Heart left ventricle (tissue), 16 donors: ENCODE measurements around the gene DPYSL5. TPM values are rescaled to one million over a fixed set of nuclear protein-coding genes. Genes with fewer than 3 reads are reported as not detected.

Experiments used
- ATAC-seq, 4 donors: fragments of 200-7000 bp; cut with Tn5 transposase; one replicate each; pipeline ENCODE4 v1.9.1; 2020 to 2022; ENCODE audit warnings: moderate library complexity in 4 of 4, mild to moderate bottlenecking in 3 of 4, moderate number of reproducible peaks in 1 of 4
- DNase-seq, 5 donors: peaks; one replicate each; pipeline ENCODE4 v3.0.0-alpha.2; 2020
- H3K27ac ChIP-seq, 12 donors: fragments of 200-600 bp; sonication (generic) in 4 of 12; one replicate each; pipeline versions ENCODE4 v1.5.0 to v1.8.0; 2016 to 2022; ENCODE audit warnings: mild to moderate bottlenecking in 2 of 12
- H3K27me3 ChIP-seq, 9 donors: fragments of 200-600 bp; sonication (generic) in 2 of 9; one replicate each; pipeline versions ENCODE4 v1.5.1 to v1.8.0; 2016 to 2022; ENCODE audit warnings: mild to moderate bottlenecking in 3 of 9
- H3K36me3 ChIP-seq, 9 donors: fragments of 200-600 bp; sonication (generic) in 2 of 9; one replicate each; pipeline versions ENCODE4 v1.5.0 to v1.8.0; 2018 to 2022; ENCODE audit warnings: mild to moderate bottlenecking in 2 of 9
- H3K4me1 ChIP-seq, 12 donors: fragments of 200-600 bp; sonication (generic) in 4 of 12; one replicate each; pipeline versions ENCODE4 v1.5.0 to v1.8.0; 2016 to 2022; ENCODE audit warnings: mild to moderate bottlenecking in 3 of 12
- H3K4me3 ChIP-seq, 12 donors: fragments of 200-600 bp; sonication (generic) in 4 of 12; one replicate each; pipeline versions ENCODE4 v1.5.0 to v1.8.0; 2017 to 2022; ENCODE audit warnings: mild to moderate bottlenecking in 9 of 12, moderate library complexity in 4 of 12
- H3K9me3 ChIP-seq, 12 donors: fragments of 200-600 bp; sonication (generic) in 4 of 12; one replicate each; pipeline versions ENCODE4 v1.5.0 to v1.8.0; 2016 to 2022; ENCODE audit warnings: mild to moderate bottlenecking in 1 of 12
- POLR2A ChIP-seq, 2 donors: fragments of 450-650 bp; IDR thresholded peaks; one replicate each; pipeline ENCODE4 v1.6.1; 2017; ENCODE audit warnings: antibody characterized with exemption in 2 of 2, mild to moderate bottlenecking in 2 of 2, moderate library complexity in 2 of 2
- WGBS, 4 donors: extraction: QIAGEN DNeasy Blood & Tissue Kit in 2 of 4; methylation state at CpG; one replicate each; pipeline versions ENCODE4 v1.1.5 to v1.1.7; 2013 to 2018; 5-methylcytosine and 5-hydroxymethylcytosine counted together
- intact Hi-C, 10 donors: fragments of 100-400 bp; cut with DNase I; formaldehyde crosslinking; loops; one replicate each; pipeline versions ENCODE4 v1.11.1 to v1.14.2; 2022
- polyA plus RNA-seq, 2 donors: library from polyadenylated mRNA; stranded (reverse); fragments of 200-250 nt; gene quantifications; one replicate each; pipeline ENCODE4 v1.2.3, GENCODE V29; 2013
- total RNA-seq, 9 donors: library from RNA; depleted of rRNA in 2 of 9; stranded (reverse); fragments of >200 nt in 2 of 9; fragmentation: NEBNext Ultra II Directional in 3 of 9; extraction: Animal tissue kit (Norgen Biotek cat#: 25700) in 3 of 9; gene quantifications; one replicate each; pipeline versions ENCODE4 v1.1.0 to v1.2.4, GENCODE V29; 2016 to 2023
- TF ChIP-seq, protein P1 (sequence below), 12 donors: fragments of 200-600 bp; sonication (generic) in 4 of 12; IDR thresholded peaks; one replicate each; pipeline versions ENCODE4 v1.5.0 to v1.8.0; 2018 to 2022; ENCODE audit warnings: antibody characterized with exemption in 12 of 12, mild to moderate bottlenecking in 5 of 12
- donor health status: ischemic (EF 13 %, LVEDD 7.1; RV severe dilation, severe dysfunction).
- donor health status: healthy with polysubstance abuse.
- donor health status: DM: no; HTN: yes; CAD: no.
- donor health status: DM: no; HTN: no; CAD: no.
- donor health status: ischemic (EF 25% LVEDD 6.9; RV normal size, moderate dysfunction).
- donor health status: ischemic (EF 25% LVEDD 5.7; RV mildly dilated, moderate dysfunction).
- donor health status: healthy.
- donor health status: DM: yes; HTN: yes; CAD: no.
- donor health status: ischemic (EF 35%, LVEDD 5.7; RV mildly dilated, moderate dysfunction).
- donor health status: nonischemic (EF 11% LVEDD 7.7; RV severe dilation, severe dysfunction).
- donor health status: DM: yes; HTN: yes; CAD: no.
- donor health status: PGD.
- donor health status: ischemic (EF 29% LVEDD 5.4; RV normal size, mild dysfunction).
- donor health status: nonischemic (EF 23%, LVEDD 6.1; RV moderate dilation, normal function).

DPYSL5 gene
- total and polyA plus RNA-seq, 11 donors, result 0.06 to 0.13 TPM; not detected in 9

DNA sequence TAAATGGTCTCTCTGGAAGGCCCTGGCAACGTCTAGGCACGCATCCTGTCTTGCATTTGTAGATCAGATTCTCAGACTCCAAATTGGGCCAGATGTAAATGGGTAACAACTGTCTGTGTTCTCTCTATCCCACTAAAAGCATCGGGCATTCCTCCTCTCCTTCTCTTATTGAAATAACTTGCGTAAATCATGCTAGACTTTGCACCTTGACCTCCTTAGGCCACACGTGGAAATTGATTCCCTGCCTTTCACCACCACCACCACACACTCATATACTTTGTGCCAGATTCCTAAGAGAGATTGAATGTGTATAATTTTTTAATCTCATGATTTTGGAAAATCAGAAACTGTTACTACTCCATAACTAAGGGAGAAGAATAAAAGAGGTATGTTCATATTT, 143.8 kb downstream of the DPYSL5 start:
- Histone ChIP-seq H3K9me3 (no peaks in the 10 kb centered on the region), H3K4me3 (no peak overlapping the region), H3K27me3 (no peaks in the 10 kb centered on the region), H3K36me3 (peaks cover 0 to 3% (median 0%) of the 10 kb centered on the region in 9 donors), H3K4me1 (no peaks in the 10 kb centered on the region), H3K27ac (no peak overlapping the region)
- ATAC-seq, result no peak
- DNase-seq, result no peak
- WGBS, 4 donors, result 84 to 87% (median 84%) methylated on average over 5 of the region's 5 CpGs
- intact Hi-C loops, result no loop called here
- TF ChIP-seq POLR2A (IDR thresholded peaks at IDR 0.05), result no peak
- TF ChIP-seq, protein P1, sequence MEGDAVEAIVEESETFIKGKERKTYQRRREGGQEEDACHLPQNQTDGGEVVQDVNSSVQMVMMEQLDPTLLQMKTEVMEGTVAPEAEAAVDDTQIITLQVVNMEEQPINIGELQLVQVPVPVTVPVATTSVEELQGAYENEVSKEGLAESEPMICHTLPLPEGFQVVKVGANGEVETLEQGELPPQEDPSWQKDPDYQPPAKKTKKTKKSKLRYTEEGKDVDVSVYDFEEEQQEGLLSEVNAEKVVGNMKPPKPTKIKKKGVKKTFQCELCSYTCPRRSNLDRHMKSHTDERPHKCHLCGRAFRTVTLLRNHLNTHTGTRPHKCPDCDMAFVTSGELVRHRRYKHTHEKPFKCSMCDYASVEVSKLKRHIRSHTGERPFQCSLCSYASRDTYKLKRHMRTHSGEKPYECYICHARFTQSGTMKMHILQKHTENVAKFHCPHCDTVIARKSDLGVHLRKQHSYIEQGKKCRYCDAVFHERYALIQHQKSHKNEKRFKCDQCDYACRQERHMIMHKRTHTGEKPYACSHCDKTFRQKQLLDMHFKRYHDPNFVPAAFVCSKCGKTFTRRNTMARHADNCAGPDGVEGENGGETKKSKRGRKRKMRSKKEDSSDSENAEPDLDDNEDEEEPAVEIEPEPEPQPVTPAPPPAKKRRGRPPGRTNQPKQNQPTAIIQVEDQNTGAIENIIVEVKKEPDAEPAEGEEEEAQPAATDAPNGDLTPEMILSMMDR (IDR thresholded peaks at IDR 0.05), result no peak

DNA sequence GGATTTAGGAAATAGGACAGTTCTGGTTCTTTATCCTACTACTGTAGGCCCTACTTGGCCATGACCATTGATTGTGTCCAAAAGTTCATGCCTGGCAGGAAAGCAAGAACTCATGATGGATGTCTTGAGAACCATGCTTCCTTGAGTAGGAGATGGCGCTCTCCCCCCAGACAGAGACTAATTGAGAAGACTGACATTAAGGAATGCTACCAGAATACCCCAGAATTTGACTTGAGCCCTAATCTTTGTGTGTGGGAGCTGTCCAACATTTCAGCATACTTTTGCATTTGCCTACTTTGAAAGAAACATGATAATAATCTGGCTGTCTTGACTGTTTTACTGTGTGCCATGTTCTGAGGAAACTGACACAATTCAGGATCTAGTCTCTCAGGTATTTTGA, 145.8 kb downstream of the DPYSL5 start:
- Histone ChIP-seq H3K9me3 (no peaks in the 10 kb centered on the region), H3K4me3 (no peak overlapping the region), H3K36me3 (peaks cover 0 to 3% (median 0%) of the 10 kb centered on the region in 9 donors), H3K4me1 (no peaks in the 10 kb centered on the region), H3K27ac (no peak overlapping the region), H3K27me3 (no peaks in the 10 kb centered on the region)
- no peak for DNase-seq
- TF ChIP-seq, protein P1 (IDR thresholded peaks at IDR 0.05), result no peak
- TF ChIP-seq POLR2A (IDR thresholded peaks at IDR 0.05), result no peak
- 87 to 90% (median 89%) methylated on average over 1 of the region's 1 CpG for WGBS, 4 donors
- intact Hi-C loops, result no loop called here
- ATAC-seq, result no peak

DNA sequence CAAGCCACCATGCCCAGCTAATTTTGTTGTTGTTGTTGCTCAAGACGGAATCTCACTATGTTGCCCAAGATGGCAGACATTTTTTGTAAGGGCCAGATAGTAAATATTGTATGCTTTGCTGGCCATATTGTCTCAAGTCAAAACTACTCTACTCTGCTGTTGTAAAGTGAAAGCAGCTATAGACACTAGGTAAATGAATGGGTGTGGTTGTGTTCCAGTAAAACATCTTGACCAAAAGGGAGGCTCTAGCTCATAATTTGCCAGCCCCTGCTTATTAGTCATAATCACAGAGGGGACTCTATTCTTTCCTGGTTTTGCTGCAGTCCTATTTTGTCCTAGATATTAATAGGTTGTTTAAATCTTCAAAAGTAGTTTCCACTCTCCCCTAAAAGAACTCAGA, 147.1 kb downstream of the DPYSL5 start:
- WGBS, 4 donors, result 90 to 100% (median 94%) methylated on average over 1 of the region's 1 CpG
- no peak for ATAC-seq
- intact Hi-C loops, result no loop called here

DNA sequence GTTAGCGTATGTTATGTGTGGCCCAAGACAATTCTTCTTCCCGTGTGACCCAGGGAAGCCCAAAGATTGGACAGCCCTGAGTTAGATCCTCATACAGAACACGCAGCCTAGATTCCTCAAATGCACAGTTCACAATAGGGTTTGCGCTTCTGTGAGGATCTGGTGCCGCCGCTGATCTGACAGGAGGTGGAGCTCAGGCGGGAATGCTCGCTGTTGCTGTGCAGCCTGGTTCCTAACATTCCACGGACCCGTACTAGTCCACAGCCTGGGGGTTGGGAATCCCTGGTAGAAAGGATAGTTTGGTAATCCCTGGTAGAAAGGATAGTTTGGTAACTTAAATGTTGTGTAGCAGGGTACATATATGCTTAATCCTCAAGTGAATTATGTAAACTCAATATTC, 149.5 kb downstream of the DPYSL5 start:
- DNase-seq (no peak), ATAC-seq (no peak)
- TF ChIP-seq, protein P1 (IDR thresholded peaks at IDR 0.05), result no peak
- no peak for TF ChIP-seq POLR2A (IDR thresholded peaks at IDR 0.05)
- intact Hi-C loops, result no loop called here
- WGBS, 4 donors, result 76 to 83% (median 77%) methylated on average over 10 of the region's 10 CpGs
- no peak overlapping the region for H3K27ac ChIP-seq
- H3K36me3 ChIP-seq, result peaks cover 0 to 3% (median 0%) of the 10 kb centered on the region in 9 donors
- H3K4me1 ChIP-seq, result no peaks in the 10 kb centered on the region
- no peaks in the 10 kb centered on the region for H3K27me3 ChIP-seq
- H3K4me3 ChIP-seq, result no peak overlapping the region
- H3K9me3 ChIP-seq, result no peaks in the 10 kb centered on the region

More for the DNA sequence above, 147.1 kb downstream of the DPYSL5 start:
- no peak for DNase-seq
- Histone ChIP-seq H3K27ac (no peak overlapping the region), H3K36me3 (peaks cover 0 to 3% (median 0%) of the 10 kb centered on the region in 9 donors), H3K27me3 (no peaks in the 10 kb centered on the region), H3K4me3 (no peak overlapping the region), H3K9me3 (no peaks in the 10 kb centered on the region), H3K4me1 (no peaks in the 10 kb centered on the region)
- TF ChIP-seq POLR2A (IDR thresholded peaks at IDR 0.05), result no peak
- TF ChIP-seq, protein P1 (IDR thresholded peaks at IDR 0.05), result no peak
